ENCODE data around the gene ERC2.

The ERC2 gene

DNA sequence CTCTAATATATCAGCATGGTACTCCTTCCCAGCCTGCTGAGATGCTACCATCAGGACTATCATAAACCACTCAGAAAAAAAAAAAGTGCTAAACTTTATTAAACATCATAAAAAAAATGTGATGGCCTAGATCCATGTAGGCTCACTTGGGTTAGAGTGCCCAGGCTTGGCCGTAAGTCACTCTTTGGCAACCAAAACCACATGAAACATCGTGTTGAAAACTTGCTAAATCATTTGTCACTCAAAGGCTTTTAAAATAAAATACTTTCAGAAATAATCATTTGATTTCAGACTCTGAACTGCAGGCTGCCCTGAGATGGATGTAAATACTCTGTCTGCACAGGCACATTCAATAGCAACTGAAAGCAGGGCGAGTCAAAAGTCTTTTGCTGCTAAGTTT is 902.7 kb downstream of the ERC2 start:
- Mint-ChIP-seq H3K36me3 (ENCODE audit: low read depth) (no peaks in the 10 kb centered on the region), H3K9me3 (no peaks in the 10 kb centered on the region), H3K27ac (no peak overlapping the region), H3K4me1 (ENCODE audit: low read depth) (no peaks in the 10 kb centered on the region), H3K27me3 (ENCODE audit: low read depth) (no peaks in the 10 kb centered on the region), H3K4me3 (no peak overlapping the region)
- no peak for DNase-seq (ENCODE audit: low spot score)

DNA sequence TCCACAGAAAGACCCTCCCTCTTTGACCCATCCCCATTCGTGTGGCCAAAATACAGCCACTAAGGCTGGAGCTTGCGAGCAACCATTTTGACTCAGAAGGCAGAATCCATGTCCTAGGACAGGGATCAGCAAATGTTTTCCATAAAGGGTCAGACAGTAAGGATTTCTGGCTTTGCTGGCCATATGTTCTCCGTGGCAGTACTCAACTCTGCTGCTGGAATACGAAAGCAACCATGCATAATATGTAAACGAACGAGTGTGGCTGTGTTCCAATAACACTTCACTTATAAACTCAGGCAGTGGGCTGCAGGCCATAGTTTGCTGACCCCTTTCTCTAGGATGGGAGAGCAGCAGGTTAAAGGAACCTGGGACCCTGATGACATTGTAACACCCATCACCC is 903.5 kb downstream of the ERC2 start:
- Mint-ChIP-seq H3K27ac (no peak overlapping the region), H3K27me3 (ENCODE audit: low read depth) (no peaks in the 10 kb centered on the region), H3K4me3 (no peak overlapping the region), H3K36me3 (ENCODE audit: low read depth) (no peaks in the 10 kb centered on the region), H3K4me1 (ENCODE audit: low read depth) (no peaks in the 10 kb centered on the region), H3K9me3 (no peaks in the 10 kb centered on the region)
- no peak for DNase-seq (ENCODE audit: low spot score)

- H3K4me3 Mint-ChIP-seq: no peak overlapping the region
- no peak overlapping the region for H3K27ac Mint-ChIP-seq
- no peak for DNase-seq (ENCODE audit: low spot score)
- H3K36me3 Mint-ChIP-seq (ENCODE audit: low read depth): no peaks in the 10 kb centered on the region
- no peaks in the 10 kb centered on the region for H3K9me3 Mint-ChIP-seq
- no peaks in the 10 kb centered on the region for H3K4me1 Mint-ChIP-seq (ENCODE audit: low read depth)
- no peaks in the 10 kb centered on the region for H3K27me3 Mint-ChIP-seq (ENCODE audit: low read depth)
Measured at GRCh38 chr3:55562700-55563099, 905.6 kb downstream of the ERC2 start.

- Mint-ChIP-seq H3K4me3 (no peak overlapping the region), H3K27me3 (ENCODE audit: low read depth) (no peaks in the 10 kb centered on the region), H3K9me3 (no peaks in the 10 kb centered on the region), H3K4me1 (ENCODE audit: low read depth) (no peaks in the 10 kb centered on the region), H3K27ac (no peak overlapping the region), H3K36me3 (ENCODE audit: low read depth) (no peaks in the 10 kb centered on the region)
- DNase-seq (ENCODE audit: low spot score): no peak
Measured at GRCh38 chr3:55559500-55560423, 908.5 kb downstream of the ERC2 start.

DNA sequence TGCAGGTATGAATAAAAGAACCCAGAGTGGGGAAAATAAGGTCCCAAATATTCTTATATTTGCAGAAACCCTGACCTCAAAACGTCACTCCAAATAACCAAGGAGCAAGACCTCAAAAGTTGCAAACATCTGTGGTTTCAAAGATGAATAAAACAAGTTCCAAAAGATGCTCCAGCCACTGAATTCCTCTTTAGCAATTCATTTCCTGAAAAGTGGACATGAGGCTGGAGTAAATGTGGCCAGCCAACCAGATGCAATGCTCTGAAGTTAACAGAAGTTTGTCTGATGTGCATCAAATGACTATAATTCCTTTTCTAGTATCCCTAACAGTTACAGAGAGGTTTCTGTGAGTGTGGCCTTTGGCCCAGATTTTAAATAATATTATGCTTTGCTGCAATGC is 910.0 kb downstream of the ERC2 start:
- H3K27me3 Mint-ChIP-seq (ENCODE audit: low read depth): no peaks in the 10 kb centered on the region
- no peaks in the 10 kb centered on the region for H3K4me1 Mint-ChIP-seq (ENCODE audit: low read depth)
- H3K4me3 Mint-ChIP-seq: no peak overlapping the region
- no peaks in the 10 kb centered on the region for H3K9me3 Mint-ChIP-seq
- no peak for DNase-seq (ENCODE audit: low spot score)
- no peaks in the 10 kb centered on the region for H3K36me3 Mint-ChIP-seq (ENCODE audit: low read depth)
- no peak overlapping the region for H3K27ac Mint-ChIP-seq

DNA sequence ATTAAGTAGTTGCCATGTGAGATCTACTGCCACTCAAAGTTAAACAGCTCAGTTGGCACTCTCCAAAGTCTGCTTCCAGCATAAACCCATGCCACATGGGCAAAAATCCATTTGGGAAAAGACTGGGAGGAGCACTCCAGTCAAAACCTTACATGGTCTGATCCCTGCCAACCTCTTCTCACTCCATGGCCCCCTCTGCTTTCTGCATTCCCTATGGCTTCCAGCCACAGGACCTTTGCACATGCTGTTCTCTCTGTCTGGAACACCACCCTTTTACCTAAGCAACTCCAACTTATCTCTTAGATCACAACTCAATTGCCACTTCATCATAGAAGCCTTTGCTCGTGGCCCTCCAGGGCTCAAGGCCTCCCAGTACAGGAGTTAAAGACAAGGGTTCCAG is 910.7 kb downstream of the ERC2 start:
- no peaks in the 10 kb centered on the region for H3K9me3 Mint-ChIP-seq
- H3K4me1 Mint-ChIP-seq (ENCODE audit: low read depth): no peaks in the 10 kb centered on the region
- no peaks in the 10 kb centered on the region for H3K27me3 Mint-ChIP-seq (ENCODE audit: low read depth)
- H3K36me3 Mint-ChIP-seq (ENCODE audit: low read depth): no peaks in the 10 kb centered on the region
- H3K4me3 Mint-ChIP-seq: no peak overlapping the region
- H3K27ac Mint-ChIP-seq: no peak overlapping the region
- no peak for DNase-seq (ENCODE audit: low spot score)

DNA sequence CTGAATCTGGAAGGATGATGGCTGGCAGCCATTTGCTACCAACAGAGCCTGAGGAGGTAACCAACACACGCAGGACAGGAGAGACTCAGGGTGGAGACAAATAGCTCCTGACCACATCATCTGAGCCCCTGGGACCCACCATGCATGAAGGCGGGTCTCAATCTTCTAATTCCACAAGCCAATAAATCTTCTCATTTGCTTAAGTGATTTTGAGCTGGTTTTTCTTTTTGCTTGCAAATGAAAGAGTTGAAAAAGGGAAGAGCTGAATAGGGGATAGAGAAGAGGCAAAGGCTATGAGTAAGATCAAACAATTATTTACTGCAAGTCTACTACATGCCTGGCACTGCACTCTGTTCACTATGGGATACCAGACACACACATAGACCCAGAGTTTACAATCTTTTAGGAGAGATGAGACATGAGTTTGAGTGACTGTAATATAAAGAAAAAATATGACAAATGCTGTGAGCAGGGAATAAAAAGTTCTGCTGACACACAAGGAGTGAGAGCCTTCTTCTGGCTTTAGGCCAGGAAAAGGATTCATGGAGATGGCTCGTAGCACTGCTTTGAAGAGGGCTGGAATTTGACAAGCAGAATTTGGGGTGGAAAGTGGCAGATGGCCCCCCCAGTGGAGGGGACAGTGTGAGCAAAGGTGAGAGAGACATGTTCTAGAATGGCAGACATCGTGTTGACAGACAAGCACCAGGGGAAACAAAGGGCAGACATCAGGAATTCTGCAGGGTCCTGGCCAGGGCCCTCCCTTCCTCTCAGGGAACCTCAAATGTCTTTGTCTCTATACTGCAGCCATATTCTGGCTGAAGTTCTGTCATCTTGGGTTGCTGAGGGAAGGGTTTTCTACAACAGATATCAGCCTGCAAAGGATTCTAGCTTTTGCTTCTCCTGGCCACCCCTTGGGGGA is 911.4 kb downstream of the ERC2 start:
- Mint-ChIP-seq H3K9me3 (no peaks in the 10 kb centered on the region), H3K27me3 (ENCODE audit: low read depth) (no peaks in the 10 kb centered on the region), H3K27ac (no peak overlapping the region), H3K4me1 (ENCODE audit: low read depth) (no peaks in the 10 kb centered on the region), H3K36me3 (ENCODE audit: low read depth) (no peaks in the 10 kb centered on the region), H3K4me3 (no peak overlapping the region)
- no peak for DNase-seq (ENCODE audit: low spot score)

DNA sequence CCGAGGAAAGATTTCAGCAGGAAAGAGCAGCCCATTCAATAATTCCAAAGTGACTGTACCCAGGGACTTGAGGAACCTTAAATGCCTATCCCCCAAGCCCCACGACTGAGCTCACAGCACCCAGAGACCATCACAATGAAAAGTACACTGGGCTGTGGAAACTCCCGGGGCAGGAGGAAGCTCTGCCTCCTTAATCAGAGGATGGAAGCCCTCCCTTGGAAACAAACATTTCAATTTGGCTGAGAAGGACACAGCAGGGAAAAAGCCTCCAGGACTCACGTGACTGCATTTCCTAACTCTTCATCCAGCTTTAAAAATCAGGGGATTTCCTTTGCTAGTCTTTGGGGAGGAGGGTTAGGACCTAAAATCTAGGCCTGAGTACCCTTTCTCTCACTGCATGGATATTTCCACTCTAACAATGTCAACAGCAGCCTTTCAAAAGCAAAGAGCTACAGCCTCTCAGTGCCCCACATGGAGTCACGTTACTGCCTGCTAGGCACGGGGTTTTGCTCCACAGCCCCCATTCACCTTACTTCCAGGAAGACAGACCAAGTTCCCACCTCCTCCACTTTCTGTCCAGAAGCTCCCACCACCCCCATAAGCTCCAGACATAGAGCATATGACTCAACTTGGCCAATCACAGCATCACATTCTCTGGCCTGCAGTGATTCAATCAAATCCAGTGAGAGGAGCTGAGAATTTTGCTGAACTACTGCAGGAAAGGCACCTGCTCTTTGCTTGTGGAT is 912.2 kb downstream of the ERC2 start:
- no peak for DNase-seq (ENCODE audit: low spot score)
- Mint-ChIP-seq H3K36me3 (ENCODE audit: low read depth) (no peaks in the 10 kb centered on the region), H3K9me3 (no peaks in the 10 kb centered on the region), H3K4me3 (no peak overlapping the region), H3K4me1 (ENCODE audit: low read depth) (no peaks in the 10 kb centered on the region), H3K27ac (no peak overlapping the region), H3K27me3 (ENCODE audit: low read depth) (no peaks in the 10 kb centered on the region)

DNA sequence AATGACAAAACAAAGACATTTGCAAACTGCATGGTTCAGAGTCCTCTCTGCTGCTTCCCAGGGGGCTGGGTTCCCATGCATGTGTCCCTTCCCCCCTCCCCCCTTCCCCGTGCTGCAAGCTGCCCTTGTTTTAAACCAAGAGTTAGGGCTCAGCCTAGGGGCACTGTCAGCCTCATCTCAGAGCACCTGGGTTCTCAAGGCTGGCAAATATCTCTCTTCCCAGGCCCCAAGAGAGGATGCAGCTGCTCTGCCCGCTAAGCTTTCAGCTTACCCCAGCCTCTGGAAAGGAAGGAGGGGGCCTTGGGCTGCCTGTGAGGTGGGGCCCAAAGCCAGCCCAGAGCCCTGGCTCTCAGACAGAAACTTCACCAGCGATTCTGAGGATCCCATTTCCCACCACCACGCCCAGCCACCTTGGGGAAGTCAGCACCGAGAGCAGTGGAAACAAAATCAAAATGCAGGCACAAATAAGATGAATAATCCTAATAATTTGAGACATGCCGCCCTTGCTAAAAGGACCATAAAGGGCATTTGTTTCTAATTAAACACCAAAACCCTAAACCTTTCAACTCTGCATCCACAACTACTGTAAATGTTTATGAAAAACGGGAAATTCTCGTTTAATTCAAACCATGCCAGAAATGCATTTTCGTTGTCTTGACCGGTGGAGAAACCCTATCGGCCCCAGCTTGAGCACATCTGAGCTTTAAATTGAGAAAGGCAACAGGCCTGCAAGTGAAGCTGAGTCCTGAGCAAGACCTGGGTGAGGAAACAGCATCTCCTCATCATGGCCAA is 913.4 kb downstream of the ERC2 start:
- Mint-ChIP-seq H3K27ac (no peak overlapping the region), H3K4me1 (ENCODE audit: low read depth) (no peaks in the 10 kb centered on the region), H3K9me3 (no peaks in the 10 kb centered on the region), H3K27me3 (ENCODE audit: low read depth) (no peaks in the 10 kb centered on the region), H3K36me3 (ENCODE audit: low read depth) (no peaks in the 10 kb centered on the region), H3K4me3 (no peak overlapping the region)
- DNase-seq (ENCODE audit: low spot score): no peak

GRCh38 chr3:55551644-55552043 is 916.6 kb downstream of the ERC2 start:
- no peaks in the 10 kb centered on the region for H3K27me3 Mint-ChIP-seq (ENCODE audit: low read depth)
- no peak overlapping the region for H3K4me3 Mint-ChIP-seq
- H3K27ac Mint-ChIP-seq: no peak overlapping the region
- H3K4me1 Mint-ChIP-seq (ENCODE audit: low read depth): no peaks in the 10 kb centered on the region
- H3K9me3 Mint-ChIP-seq: no peaks in the 10 kb centered on the region
- no peak for DNase-seq (ENCODE audit: low spot score)
- no peaks in the 10 kb centered on the region for H3K36me3 Mint-ChIP-seq (ENCODE audit: low read depth)

- H3K4me3 Mint-ChIP-seq: no peak overlapping the region
- H3K27me3 Mint-ChIP-seq (ENCODE audit: low read depth): no peaks in the 10 kb centered on the region
- no peaks in the 10 kb centered on the region for H3K4me1 Mint-ChIP-seq (ENCODE audit: low read depth)
- H3K9me3 Mint-ChIP-seq: no peaks in the 10 kb centered on the region
- no peak for DNase-seq (ENCODE audit: low spot score)
- no peaks in the 10 kb centered on the region for H3K36me3 Mint-ChIP-seq (ENCODE audit: low read depth)
- no peak overlapping the region for H3K27ac Mint-ChIP-seq
Measured at GRCh38 chr3:55549177-55549576, 919.1 kb downstream of the ERC2 start.

DNA sequence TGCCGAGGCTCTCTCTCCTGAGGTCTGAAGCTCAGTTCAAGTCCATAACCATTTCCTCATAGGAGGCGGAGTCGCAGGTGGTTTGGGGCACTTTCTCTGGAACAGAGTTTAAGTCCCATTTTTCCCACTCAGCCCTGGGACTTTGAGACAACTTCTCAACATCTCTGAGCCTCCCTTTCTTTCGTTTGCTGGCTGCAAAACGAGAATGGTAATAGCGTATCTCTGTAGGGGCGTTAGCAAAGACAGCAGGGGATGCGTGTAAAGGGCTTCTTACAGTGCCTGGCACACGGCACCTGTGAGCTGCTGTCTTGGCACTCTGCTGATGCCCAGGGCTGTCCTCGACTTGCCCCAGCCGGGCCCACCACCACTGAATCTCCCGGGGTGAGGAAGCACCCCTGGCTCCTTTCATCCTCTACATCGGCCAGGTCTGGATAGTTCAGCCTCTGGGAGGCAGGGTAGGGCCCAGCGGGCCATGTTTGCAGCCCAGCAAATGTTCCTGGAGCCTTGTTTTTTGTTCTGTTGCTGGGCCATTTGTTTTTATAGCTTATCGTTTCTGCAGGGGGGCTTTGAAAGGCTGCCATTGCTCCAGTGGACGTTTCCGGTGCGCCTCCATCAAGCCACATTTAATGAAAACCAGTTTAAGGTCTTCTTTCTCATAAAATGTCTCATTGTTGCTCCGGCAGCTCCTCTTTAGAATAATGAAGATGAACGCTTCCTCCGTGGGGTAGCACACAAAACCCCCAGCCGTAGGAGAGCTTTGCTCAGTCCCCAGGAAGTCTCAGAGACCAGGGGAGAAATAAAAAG is 921.2 kb downstream of the ERC2 start:
- Mint-ChIP-seq H3K27me3 (ENCODE audit: low read depth) (no peaks in the 10 kb centered on the region), H3K4me3 (no peak overlapping the region)

DNA sequence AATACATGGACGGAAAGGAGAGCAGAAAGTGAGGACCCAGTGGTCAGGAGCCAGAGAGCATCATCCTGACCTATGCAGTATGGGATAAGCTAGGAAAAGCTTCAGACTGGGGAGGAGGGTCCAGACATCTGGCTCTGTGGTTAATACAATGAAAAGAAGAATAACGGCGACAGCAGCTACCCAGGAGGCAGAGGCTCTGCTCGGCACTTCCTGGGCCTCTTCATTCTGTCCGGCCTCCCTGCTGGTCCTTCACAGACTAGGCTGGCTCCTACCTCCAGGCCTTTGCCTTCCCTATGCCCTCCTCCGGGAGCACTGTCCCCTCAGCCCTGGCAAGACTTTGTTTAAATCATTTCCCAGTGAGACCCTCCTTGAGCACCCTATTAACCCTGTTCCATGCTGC is 922.3 kb downstream of the ERC2 start:
- Mint-ChIP-seq H3K4me1 (ENCODE audit: low read depth) (no peaks in the 10 kb centered on the region), H3K27ac (no peak overlapping the region), H3K4me3 (no peak overlapping the region), H3K27me3 (ENCODE audit: low read depth) (no peaks in the 10 kb centered on the region), H3K9me3 (no peaks in the 10 kb centered on the region), H3K36me3 (ENCODE audit: low read depth) (no peaks in the 10 kb centered on the region)
- no peak for DNase-seq (ENCODE audit: low spot score)

More for the DNA sequence above, 921.2 kb downstream of the ERC2 start:
- Mint-ChIP-seq H3K4me1 (ENCODE audit: low read depth) (no peaks in the 10 kb centered on the region), H3K27ac (no peak overlapping the region), H3K36me3 (ENCODE audit: low read depth) (no peaks in the 10 kb centered on the region), H3K9me3 (no peaks in the 10 kb centered on the region)
- DNase-seq (ENCODE audit: low spot score): no peak

Data from T-helper 2 cell treated with Interferon-gamma antibody and Interleukin-4, amounts not matched to agents 5 μg/mL and 100 μg/mL, for 36 hours (primary cell).